Hindlimb muscle (tissue), 1 donor: ENCODE results near the gene MYH16. TPM values are rescaled to one million over a fixed set of nuclear protein-coding genes. Genes with fewer than 3 reads are reported as not detected.
"Not testable (repeated sequence)": the region's sequence is repeated elsewhere in the genome, so short reads cannot be mapped to it uniquely, and the experiment has no call there.

Experiments
- DNase-seq: peaks from one replicate; pipeline ENCODE4 v3.0.0-alpha.2; 2013
- polyA plus RNA-seq: library from polyadenylated mRNA; unstranded; fragments of 120-200 nt; gene quantifications from one replicate; pipeline ENCODE4 v1.2.1, GENCODE V29; 2013; ENCODE audit not compliant: insufficient read length

The MYH16 gene
- polyA plus RNA-seq, 1 donor = 0.08 TPM

DNA sequence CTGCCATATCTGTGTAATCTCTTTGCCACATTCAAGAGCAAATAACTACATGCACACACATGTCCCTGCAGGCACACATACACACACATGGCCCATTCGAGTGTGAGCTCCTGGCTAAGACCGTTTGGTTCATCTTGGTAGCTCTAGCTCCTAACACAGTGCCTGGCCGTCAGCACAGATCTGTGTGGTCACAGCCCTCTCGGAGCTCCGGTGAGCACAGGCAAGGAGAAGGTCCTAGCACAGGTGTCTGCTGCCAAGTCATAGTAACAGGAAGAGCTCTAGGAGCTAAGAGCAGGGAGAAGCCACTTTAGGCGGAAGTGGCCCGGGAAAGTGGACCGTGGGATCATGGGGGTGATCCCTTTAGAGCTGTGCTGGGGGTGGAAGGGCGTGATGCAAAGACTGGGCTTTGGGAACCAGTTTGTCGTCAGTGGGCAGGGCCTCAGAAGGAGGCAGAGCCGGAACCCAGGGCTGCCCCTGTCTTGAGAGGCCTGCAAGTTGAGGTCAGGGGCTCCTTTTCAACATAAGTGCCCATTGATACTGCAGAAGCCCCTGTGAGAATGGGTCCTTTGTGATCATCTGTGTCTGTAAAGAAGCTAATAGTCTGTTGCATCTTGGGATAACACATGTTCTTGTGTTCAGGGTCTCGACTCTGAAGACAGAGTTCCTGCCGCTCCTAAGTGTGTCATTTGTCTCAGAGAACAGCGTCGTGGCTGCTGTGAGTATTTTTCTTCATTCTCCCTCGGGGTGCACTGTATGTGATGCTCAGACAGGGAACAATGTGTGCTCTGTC is 85.3 kb downstream of the MYH16 start:
- DNase-seq = no peak

DNA sequence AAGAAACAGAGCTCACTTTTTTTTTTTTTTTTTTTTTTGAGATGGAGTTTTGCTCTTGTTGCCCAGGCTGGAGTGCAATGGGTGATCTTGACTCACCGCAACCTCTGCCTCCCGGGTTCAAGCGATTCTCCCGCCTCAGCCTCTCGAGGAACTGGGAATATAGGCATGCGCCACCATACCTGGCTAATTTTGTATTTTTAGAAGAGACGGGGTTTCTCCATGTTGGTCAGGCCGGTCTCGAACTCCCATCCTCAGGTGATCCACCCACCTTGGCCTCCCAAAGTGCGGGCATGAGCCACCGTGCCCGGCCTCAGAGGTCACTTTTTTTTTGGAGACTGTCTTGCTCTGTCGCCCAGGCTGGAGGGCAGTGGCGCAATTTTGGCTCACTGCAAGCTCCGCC is 85.9 kb downstream of the MYH16 start:
- not testable (repeated sequence) for DNase-seq

DNA sequence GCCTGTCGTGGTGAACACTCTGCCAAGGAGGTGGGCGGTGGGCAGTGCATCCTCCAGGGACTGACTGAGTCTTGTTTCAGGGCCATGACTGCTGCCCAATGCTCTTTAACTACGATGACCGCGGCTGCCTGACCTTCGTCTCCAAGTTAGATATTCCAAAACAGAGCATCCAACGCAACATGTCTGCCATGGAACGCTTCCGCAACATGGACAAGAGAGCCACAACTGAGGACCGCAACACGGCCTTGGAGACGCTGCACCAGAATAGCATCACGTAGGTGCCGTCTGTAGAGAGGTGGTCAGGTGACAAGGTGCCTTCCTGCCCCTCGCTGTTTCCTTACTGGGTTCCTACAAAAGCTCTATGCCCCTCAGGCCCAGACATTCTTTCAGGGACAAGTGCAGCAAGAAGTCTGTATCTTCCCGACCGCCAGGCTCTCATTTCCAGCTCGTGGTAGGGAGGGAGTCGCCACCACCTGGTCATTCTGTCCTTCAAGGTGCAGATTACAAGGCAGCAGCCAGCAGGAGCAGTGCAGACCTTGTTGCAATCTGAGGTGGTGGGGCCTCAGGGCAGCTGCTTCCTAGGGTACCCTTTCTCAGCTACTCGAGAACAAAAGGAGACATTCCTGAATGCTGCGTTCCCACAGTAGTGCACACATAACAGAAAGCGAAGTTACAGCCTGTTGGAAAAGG is 87.0 kb downstream of the MYH16 start:
- DNase-seq = no peak

Other genes starting within 250 kb of the MYH16 start
- gene SMURF1, start 128.7 kb upstream of the MYH16 start, polyA plus RNA-seq = 8.7 TPM
- gene KPNA7, start 64.7 kb upstream of the MYH16 start, polyA plus RNA-seq = not detected
- 59.5 TPM for gene ARPC1A, start 53.1 kb downstream of the MYH16 start, polyA plus RNA-seq
- gene ARPC1B, start 101.9 kb downstream of the MYH16 start, polyA plus RNA-seq = 48.9 TPM
- 119 TPM for gene PDAP1, start 135.8 kb downstream of the MYH16 start, polyA plus RNA-seq
- 77.2 TPM for gene BUD31, start 136.1 kb downstream of the MYH16 start, polyA plus RNA-seq
- gene PTCD1, start 166.0 kb downstream of the MYH16 start, polyA plus RNA-seq = 3.8 TPM
- 38.0 TPM for gene CPSF4, start 166.1 kb downstream of the MYH16 start, polyA plus RNA-seq
- gene ATP5MF, start 193.3 kb downstream of the MYH16 start, polyA plus RNA-seq = 369 TPM
- 32.1 TPM for gene ZNF789, start 200.1 kb downstream of the MYH16 start, polyA plus RNA-seq
- 10.4 TPM for gene ZNF394, start 227.4 kb downstream of the MYH16 start, polyA plus RNA-seq
- gene ZKSCAN5, start 231.8 kb downstream of the MYH16 start, polyA plus RNA-seq = 10.2 TPM